H1 (cell line): ENCODE measurements around the gene STK40. TPM values are rescaled to one million over a fixed set of nuclear protein-coding genes. Genes with fewer than 3 reads are reported as not detected.

Experiments
- CTCF ChIA-PET: fragments of 300-600 bp; sonication (Branson Sonifier 250); formaldehyde crosslinking; loops from one replicate; lab custom pipeline; 2021; ENCODE audit not compliant: partially characterized antibody; lab: Charles Lee
- POLR2A ChIA-PET: fragments of 300-600 bp; sonication (Branson Sonifier 250); formaldehyde crosslinking; loops from one replicate; lab custom pipeline; 2021; ENCODE audit warnings: inconsistent platforms; ENCODE audit not compliant: partially characterized antibody; lab: Charles Lee
- DNase-seq, 2 experiments: peaks; one replicate each; pipeline versions ENCODE4 v3.0.0 to v3.0.0-alpha.2; 2010 to 2022; ENCODE audit warnings: low spot score in 2 of 2, low read depth in 1 of 2, mixed read lengths in 1 of 2
- FAIRE-seq: peaks from 2 replicates; lab custom pipeline; 2011; peaks lifted over from hg19 to GRCh38; lab: Jason Lieb, UNC
- H2AFZ ChIP-seq: 2 replicates; pipeline ENCODE4 v1.8.1; 2012; ENCODE audit warnings: low read length, inconsistent platforms
- H2AK5ac ChIP-seq: 2 replicates; pipeline ENCODE4 v1.6.1; 2013; ENCODE audit warnings: low read depth, low read length
- H2BK120ac ChIP-seq: replicated peaks from 2 replicates; pipeline ENCODE3; 2013; ENCODE audit warnings: low read depth, low read length, inconsistent platforms
- H2BK12ac ChIP-seq: 2 replicates; pipeline ENCODE4 v1.6.1; 2013; ENCODE audit warnings: low read depth, low read length
- H2BK15ac ChIP-seq: 2 replicates; pipeline ENCODE4 v1.6.1; 2013; ENCODE audit warnings: low read length
- H2BK20ac ChIP-seq: 2 replicates; pipeline ENCODE4 v1.6.1; 2013; ENCODE audit warnings: low read length
- H2BK5ac ChIP-seq: 2 replicates; pipeline ENCODE4 v1.6.1; 2013; ENCODE audit warnings: low read depth, low read length
- H3K14ac ChIP-seq: 2 replicates; pipeline ENCODE4 v1.6.1; 2013; ENCODE audit warnings: inconsistent platforms; ENCODE audit not compliant: insufficient read length
- H3K18ac ChIP-seq: 2 replicates; pipeline ENCODE4 v1.6.1; 2013; ENCODE audit warnings: low read length; ENCODE audit errors: extremely low read depth
- H3K23ac ChIP-seq: 2 replicates; pipeline ENCODE4 v1.6.1; 2013; ENCODE audit warnings: inconsistent platforms; ENCODE audit not compliant: insufficient read length
- H3K23me2 ChIP-seq: 2 replicates; pipeline ENCODE4 v1.6.1; 2013; ENCODE audit warnings: low read depth, low read length
- H3K27ac ChIP-seq: 2 replicates; pipeline ENCODE4 v1.6.1; 2011; ENCODE audit warnings: low read depth, low read length, inconsistent platforms
- H3K27me3 ChIP-seq, 4 experiments: replicated peaks in 1 of 4; 1 replicate in 1 of 4; 2 replicates in 3 of 4; pipeline versions ENCODE4 v1.6.1 to v1.8.1; 2011 to 2013; ENCODE audit warnings: low read length in 3 of 4, mild to moderate bottlenecking in 3 of 4, inconsistent platforms in 2 of 4, mixed read lengths in 2 of 4, moderate library complexity in 1 of 4; ENCODE audit not compliant: control insufficient read depth in 3 of 4, insufficient read depth in 3 of 4; ENCODE audit errors: extremely low read depth in 1 of 4
- H3K36me3 ChIP-seq, 4 experiments: 2 replicates each; pipeline versions ENCODE4 v1.6.1 to v1.8.1; 2011 to 2013; ENCODE audit warnings: mild to moderate bottlenecking in 4 of 4, low read length in 3 of 4, moderate library complexity in 2 of 4, control low read depth in 1 of 4, inconsistent platforms in 1 of 4; ENCODE audit not compliant: insufficient read depth in 4 of 4, control insufficient read depth in 2 of 4
- H3K4ac ChIP-seq: replicated peaks from 2 replicates; pipeline ENCODE3; 2013; ENCODE audit warnings: low read length, low read depth, mixed read lengths, inconsistent platforms; ENCODE audit not compliant: insufficient read length
- H3K4me1 ChIP-seq, 4 experiments: replicated peaks in 1 of 4; 1 replicate in 1 of 4; 2 replicates in 3 of 4; pipeline versions ENCODE4 v1.6.1 to v1.8.1; 2011 to 2013; ENCODE audit warnings: low read length in 3 of 4, inconsistent platforms in 2 of 4, mixed read lengths in 1 of 4; ENCODE audit not compliant: insufficient read depth in 4 of 4, control insufficient read depth in 3 of 4
- H3K4me2 ChIP-seq, 2 experiments: 2 replicates each; pipeline versions ENCODE4 v1.6.1 to v1.8.1; 2011 to 2013; ENCODE audit warnings: low read depth in 2 of 2, low read length in 2 of 2, control low read depth in 1 of 2, inconsistent platforms in 1 of 2, mild to moderate bottlenecking in 1 of 2; ENCODE audit not compliant: insufficient read depth in 1 of 2
- H3K4me3 ChIP-seq, 4 experiments: fragments of 200-600, 300-600 bp in 1 of 4; sonication (generic), shearing (Covaris generic), sonication (Bioruptor Twin) in 1 of 4; 2 replicates each; pipeline versions ENCODE4 v1.5.1 to v1.8.1; 2011 to 2016; ENCODE audit warnings: low read length in 4 of 4, low read depth in 3 of 4, control low read depth in 2 of 4, inconsistent platforms in 2 of 4, mild to moderate bottlenecking in 2 of 4, mixed read lengths in 1 of 4, moderate library complexity in 1 of 4; ENCODE audit not compliant: insufficient read depth in 2 of 4; ENCODE audit errors: extremely low read depth in 1 of 4
- H3K56ac ChIP-seq: replicated peaks from 2 replicates; pipeline ENCODE3; 2013; ENCODE audit warnings: low read depth, mild to moderate bottlenecking, mixed read lengths, low read length, inconsistent platforms; ENCODE audit not compliant: insufficient read length
- H3K79me1 ChIP-seq: 2 replicates; pipeline ENCODE4 v1.6.1; 2013; ENCODE audit warnings: low read depth, low read length, control low read depth
- H3K79me2 ChIP-seq, 2 experiments: 2 replicates each; pipeline versions ENCODE4 v1.6.1 to v1.8.1; 2012 to 2013; ENCODE audit warnings: low read length in 2 of 2, mild to moderate bottlenecking in 2 of 2, inconsistent platforms in 1 of 2; ENCODE audit not compliant: insufficient read depth in 2 of 2, control insufficient read depth in 1 of 2
- H3K9ac ChIP-seq, 4 experiments: replicated peaks in 1 of 4; 1 replicate in 1 of 4; 2 replicates in 3 of 4; pipeline versions ENCODE4 v1.6.1 to v1.8.1; 2011 to 2013; ENCODE audit warnings: low read depth in 3 of 4, low read length in 3 of 4, control low read depth in 2 of 4, mild to moderate bottlenecking in 2 of 4, moderate library complexity in 2 of 4, inconsistent platforms in 1 of 4; ENCODE audit errors: extremely low read depth in 1 of 4
- H3K9me3 ChIP-seq, 2 experiments: 2 replicates each; pipeline versions ENCODE4 v1.6.1 to v1.8.1; 2012 to 2013; ENCODE audit warnings: mild to moderate bottlenecking in 2 of 2, moderate library complexity in 2 of 2, control low read depth in 1 of 2, inconsistent platforms in 1 of 2, low read depth in 1 of 2, low read length in 1 of 2, mixed read lengths in 1 of 2; ENCODE audit not compliant: insufficient read depth in 2 of 2
- H4K20me1 ChIP-seq, 2 experiments: replicated peaks in 1 of 2; 2 replicates each; pipeline versions ENCODE3 to v1.8.1; 2011 to 2013; ENCODE audit warnings: inconsistent platforms in 2 of 2, low read length in 2 of 2, mild to moderate bottlenecking in 1 of 2; ENCODE audit not compliant: insufficient read depth in 2 of 2, control insufficient read depth in 1 of 2
- H4K5ac ChIP-seq: 2 replicates; pipeline ENCODE4 v1.6.1; 2013; ENCODE audit warnings: low read length, low read depth, mixed read lengths, inconsistent platforms; ENCODE audit not compliant: insufficient read length
- H4K8ac ChIP-seq: 2 replicates; pipeline ENCODE4 v1.8.0; 2013; ENCODE audit warnings: mild to moderate bottlenecking, moderate library complexity, low read length, inconsistent platforms; ENCODE audit not compliant: insufficient read depth; ENCODE audit errors: extremely low read depth
- H4K91ac ChIP-seq: replicated peaks from 2 replicates; pipeline ENCODE3; 2013; ENCODE audit warnings: low read length, mixed read lengths, inconsistent platforms; ENCODE audit not compliant: insufficient read length
- BACH1 ChIP-seq: IDR thresholded peaks from 2 replicates; pipeline ENCODE4 v1.6.1; 2012; ENCODE audit warnings: low read length, improper control_type of control experiment
- BRCA1 ChIP-seq: IDR thresholded peaks from 2 replicates; pipeline ENCODE4 v1.6.1; 2012; ENCODE audit warnings: low read depth, low read length, improper control_type of control experiment
- CREB1 ChIP-seq: IDR thresholded peaks from 2 replicates; pipeline ENCODE4 v1.6.1; 2012; ENCODE audit warnings: inconsistent platforms
- EGR1 ChIP-seq: IDR thresholded peaks from 2 replicates; pipeline ENCODE4 v1.6.1; 2011; ENCODE audit warnings: low read depth, low read length, borderline replicate concordance
- FOSL1 ChIP-seq: IDR thresholded peaks from 2 replicates; pipeline ENCODE4 v1.6.1; 2011; ENCODE audit warnings: mild to moderate bottlenecking, low read depth, low read length, moderate library complexity; ENCODE audit not compliant: insufficient read depth
- HDAC6 ChIP-seq: IDR thresholded peaks from one replicate; pipeline ENCODE4 v1.7.1; 2012; ENCODE audit warnings: low read depth, mild to moderate bottlenecking, inconsistent platforms, low read length, moderate library complexity
- KDM5A ChIP-seq: fragments of 200-600 bp; IDR thresholded peaks from 2 replicates; pipeline ENCODE4 v1.7.1; 2012; ENCODE audit warnings: mild to moderate bottlenecking, low read length, inconsistent platforms, mixed read lengths
- NRF1 ChIP-seq: IDR thresholded peaks from 2 replicates; pipeline ENCODE4 v1.6.1; 2011; ENCODE audit warnings: mild to moderate bottlenecking, low read depth, low read length, improper control_type of control experiment
- RAD21 ChIP-seq, 2 experiments: IDR thresholded peaks in 1 of 2; conservative IDR thresholded peaks in 1 of 2; 2 replicates each; pipeline ENCODE4 v1.6.1; 2011; ENCODE audit warnings: low read depth in 2 of 2, low read length in 2 of 2, improper control_type of control experiment in 1 of 2, inconsistent platforms in 1 of 2, mild to moderate bottlenecking in 1 of 2, moderate library complexity in 1 of 2
- SAP30 ChIP-seq: fragments of 300-600 bp; sonication (generic); IDR thresholded peaks from 2 replicates; pipeline ENCODE4 v1.7.1; 2012; ENCODE audit warnings: low read length, moderate library complexity, mild to moderate bottlenecking, inconsistent platforms; ENCODE audit not compliant: insufficient read depth, insufficient replicate concordance
- SIN3A ChIP-seq, 2 experiments: IDR thresholded peaks in 1 of 2; conservative IDR thresholded peaks in 1 of 2; 2 replicates each; pipeline ENCODE4 v1.6.1; 2011 to 2012; ENCODE audit warnings: low read length in 2 of 2, improper control_type of control experiment in 1 of 2, low read depth in 1 of 2, mild to moderate bottlenecking in 1 of 2
- SP4 ChIP-seq: IDR thresholded peaks from 2 replicates; pipeline ENCODE4 v1.6.1; 2012; ENCODE audit warnings: low read length, inconsistent platforms
- SUZ12 ChIP-seq: fragments of 200-600 bp; sonication (generic); IDR thresholded peaks from 2 replicates; pipeline ENCODE4 v1.6.1; 2012; ENCODE audit warnings: mild to moderate bottlenecking, inconsistent platforms, low read length, moderate library complexity, mixed read lengths
- TAF1 ChIP-seq: IDR thresholded peaks from 2 replicates; pipeline ENCODE4 v1.6.1; 2011; ENCODE audit warnings: mild to moderate bottlenecking, low read depth, low read length
- TEAD4 ChIP-seq: IDR thresholded peaks from 2 replicates; pipeline ENCODE4 v1.6.1; 2012; ENCODE audit warnings: low read depth, low read length, inconsistent platforms, mixed read lengths
- WGBS, 2 experiments: shearing (Covaris generic) in 1 of 2; methylation state at CpG; one replicate each; pipeline versions ENCODE4 v1.1.6 to v1.1.7; 2013 to 2015; ENCODE audit warnings: low lambda C conversion rate in 2 of 2, mixed read lengths in 2 of 2, inconsistent platforms in 1 of 2, low coverage in 1 of 2, missing lambda C conversion rate in 1 of 2; ENCODE audit not compliant: insufficient replicate concordance in 2 of 2, insufficient coverage in 1 of 2, insufficient read length in 1 of 2; ENCODE audit errors: extremely low coverage in 1 of 2, missing lambda C conversion rate in 1 of 2; 5-methylcytosine and 5-hydroxymethylcytosine counted together
- polyA plus RNA-seq, 7 experiments: library from polyadenylated mRNA; depleted of rRNA in 3 of 7; stranded (reverse) in 5 of 7; unstranded in 2 of 7; fragments of >200 nt in 5 of 7; fragments of 200-250 nt in 2 of 7; gene quantifications; 1 replicate in 5 of 7; 2 replicates in 1 of 7; 4 replicates in 1 of 7; pipeline versions ENCODE4 v1.2.1 to v1.2.3, GENCODE V29; 2011 to 2013; ENCODE audit warnings: missing spikeins in 2 of 7, mixed read lengths in 2 of 7
- total RNA-seq: library from RNA; stranded (reverse); fragmentation: NEBNext Ultra II Directional; extraction: Animal tissue kit (Norgen Biotek cat#: 25700); gene quantifications from 2 replicates; pipeline ENCODE4 v1.2.1, GENCODE V29; 2021

The STK40 gene
- total and polyA plus RNA-seq, 2 of the 8 experiments (the other 6 are each of a cell fraction or from before 2014, with no cell fraction given), result 13.6 to 28.6 TPM

DNA sequence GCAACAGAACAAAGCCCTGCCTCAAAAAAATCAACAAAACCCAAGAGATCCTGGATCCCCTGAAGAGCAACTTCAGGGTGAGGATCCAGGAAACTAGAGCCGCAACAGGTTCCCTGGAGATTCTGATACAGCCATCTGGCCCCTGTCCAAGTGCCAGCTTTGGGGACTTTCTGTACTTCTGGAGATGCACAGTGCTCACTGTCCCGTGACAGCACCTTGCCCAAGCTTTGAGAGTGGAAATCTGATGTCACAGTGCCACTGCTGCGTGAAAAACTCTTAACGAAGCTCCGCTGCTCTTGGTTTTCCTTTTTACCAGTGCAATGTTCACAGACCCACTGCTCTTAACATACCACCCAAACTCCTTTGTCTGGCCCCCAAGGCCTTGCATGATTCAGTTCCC lies 26.3 kb downstream of the STK40 start:
- Histone ChIP-seq H4K5ac (no peak overlapping the region), H3K9me3 (no peaks in the 10 kb centered on the region), H3K79me2 (peaks cover 0 to 6% of the 10 kb centered on the region in 2 experiments; a peak in 2 of 4 replicates), H3K23ac (no peak overlapping the region), H4K91ac (no peak overlapping the region), H2BK12ac (no peak overlapping the region), H3K18ac (no peak overlapping the region), H2BK15ac (no peak overlapping the region), H3K27me3 (no peaks in the 10 kb centered on the region), H3K9ac (no peak overlapping the region), H3K79me1 (no peaks in the 10 kb centered on the region; the same call in 1 of the 2 replicates), H3K4ac (no peak overlapping the region), H3K27ac (no peak overlapping the region), H3K23me2 (no peaks in the 10 kb centered on the region), H3K36me3 (peaks cover 2 to 18% (median 8%) of the 10 kb centered on the region in 4 experiments; a peak in 6 of 8 replicates), H3K4me1 (no peaks in the 10 kb centered on the region), H2AK5ac (no peak overlapping the region), H4K20me1 (peaks cover 3 to 6% of the 10 kb centered on the region in 2 experiments), H3K14ac (no peak overlapping the region), H4K8ac (peak overlapping the region; percentile 36; the same call in 1 of the 2 replicates), H2BK20ac (no peak overlapping the region), H3K56ac (no peak overlapping the region), H3K4me2 (no peak overlapping the region), H2BK120ac (no peak overlapping the region), H2BK5ac (no peak overlapping the region), H3K4me3 (no peak overlapping the region), H2AFZ (no peak overlapping the region)
- CTCF ChIA-PET, result interaction anchor here (1.1 to 13.3 kb wide), 4 partner anchors 8 to 43 kb away, joined by 3 to 150 read pairs (median 16); no protein-coding TSS in a partner anchor
- FAIRE-seq (no peak), DNase-seq (no peak)
- POLR2A ChIA-PET, result interaction anchor here (1.2 to 2.9 kb wide), 3 partner anchors 27 to 42 kb away, joined by 3 to 7 read pairs (median 3); no protein-coding TSS in a partner anchor
- WGBS, 2 experiments, result 99% methylated on average over 5 of the region's 5 CpGs; no CpG with 5 or more reads in 1 of the 2 experiments
- TF ChIP-seq SP4 (no peak), BRCA1 (no peak), TEAD4 (no peak), EGR1 (no peak), BACH1 (no peak), NRF1 (no peak), TAF1 (no peak), RAD21 (IDR thresholded peaks at IDR 0.05 in 1 of 2, conservative IDR thresholded peaks at IDR 0.05 in 1 of 2; ENCODE audit: low read depth in 2 of 2, low read length in 2 of 2) (no peak), SIN3A (conservative IDR thresholded peaks at IDR 0.05 in 1 of 2, IDR thresholded peaks at IDR 0.05 in 1 of 2; ENCODE audit: low read depth in 1 of 2, low read length in 2 of 2) (no peak), HDAC6 (no peak), SAP30 (no peak), KDM5A (no peak), FOSL1 (no peak), CREB1 (no peak), SUZ12 (no peak)
